Measurements from ENCODE around the gene TUBB.

DNA sequence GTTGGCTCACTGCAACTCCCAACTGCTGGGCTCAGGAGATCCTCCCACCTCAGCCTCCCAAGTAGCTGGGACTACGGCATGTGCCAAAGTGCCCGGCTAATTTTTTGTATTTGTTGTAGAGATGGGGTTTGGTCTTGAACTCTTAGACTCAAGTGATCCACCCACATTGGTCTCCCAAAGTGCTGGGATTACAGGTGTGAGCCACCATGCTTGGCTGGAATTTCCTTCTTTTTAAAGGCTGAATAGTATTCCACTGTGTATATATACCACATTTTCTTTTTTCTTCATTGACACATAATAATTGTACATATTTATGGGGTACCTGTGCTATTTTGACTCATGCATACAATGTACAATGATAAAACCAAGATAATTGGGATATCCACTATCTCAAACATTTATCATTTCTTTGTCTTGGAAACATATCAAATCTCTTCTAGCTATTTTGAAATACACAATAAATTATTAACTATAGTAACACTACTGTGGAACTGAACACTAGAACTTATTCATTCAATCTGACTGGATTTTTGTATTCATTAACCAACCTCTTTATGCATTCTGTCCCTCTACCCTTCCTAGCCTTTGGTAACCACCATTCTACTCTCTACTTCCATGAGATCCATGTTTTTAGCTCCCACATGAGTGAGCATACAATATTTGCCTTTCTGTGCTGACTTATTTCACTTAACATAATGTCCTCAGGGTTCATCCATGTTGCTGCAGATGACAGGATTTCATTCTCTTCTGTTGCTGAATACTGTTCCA lies 10.9 kb upstream of the TUBB start:
- TF ChIP-seq CTCF (IDR thresholded peaks at IDR 0.05) = no peak
- TF ChIP-seq EZH2 (IDR thresholded peaks at IDR 0.05; ENCODE audit: borderline replicate concordance, insufficient read depth, low read depth, low read length, poor library complexity, severe bottlenecking) = no peak

Measured in B cell (primary cell).